Measurements from ENCODE around the gene EGFLAM. TPM values are rescaled to one million over a fixed set of nuclear protein-coding genes. Genes with fewer than 3 reads are reported as not detected.

Gene EGFLAM
- total RNA-seq, 2 experiments from 2014 or later: not detected

DNA sequence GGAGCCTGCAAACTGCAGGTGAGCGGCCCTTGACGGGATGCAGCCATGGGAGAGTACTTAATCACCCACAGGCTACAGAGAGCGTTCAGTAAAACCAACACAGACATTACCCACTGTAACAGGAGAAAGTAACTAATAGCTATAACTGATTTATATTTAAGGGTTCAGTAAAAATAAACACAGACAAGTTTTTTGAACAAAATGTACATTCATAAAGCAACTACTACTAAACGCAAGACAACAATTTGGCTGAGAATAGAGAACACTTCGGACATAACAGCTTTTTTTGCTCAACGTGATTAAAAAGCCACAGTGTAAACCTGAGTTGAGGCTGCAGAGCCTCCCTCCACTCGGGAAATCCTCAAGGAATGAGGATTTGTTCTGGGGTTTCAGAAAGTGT is 236.4 kb downstream of the EGFLAM start:
- peaks cover 23% of the 10 kb centered on the region for H3K27me3 Mint-ChIP-seq
- DNase-seq: no peak

GRCh38 chr5:38497946-38498345 is 239.6 kb downstream of the EGFLAM start:
- H3K4me3 Mint-ChIP-seq: no peak overlapping the region
- no peak for TF ChIP-seq CTCF (IDR thresholded peaks at IDR 0.05)
- ChIA-PET POLR2A (no interaction called here), CTCF (no interaction called here)
- H3K27me3 Mint-ChIP-seq: peaks cover 9% of the 10 kb centered on the region
- ATAC-seq (no peak), DNase-seq (no peak)
- intact Hi-C loops (cut with micrococcal nuclease): no loop called here
- no peaks in the 10 kb centered on the region for H3K36me3 Mint-ChIP-seq (ENCODE audit: low read depth)
- H3K9me3 Mint-ChIP-seq: no peaks in the 10 kb centered on the region
- H3K4me1 Mint-ChIP-seq (ENCODE audit: low read depth): no peaks in the 10 kb centered on the region
- no peak overlapping the region for H3K27ac Mint-ChIP-seq

More for the DNA sequence above, 236.4 kb downstream of the EGFLAM start:
- TF ChIP-seq CTCF (IDR thresholded peaks at IDR 0.05): no peak
- Mint-ChIP-seq H3K4me3 (no peak overlapping the region), H3K27ac (no peak overlapping the region), H3K9me3 (no peaks in the 10 kb centered on the region), H3K36me3 (ENCODE audit: low read depth) (no peaks in the 10 kb centered on the region), H3K4me1 (ENCODE audit: low read depth) (no peaks in the 10 kb centered on the region)
- ATAC-seq: no peak
- intact Hi-C loops (cut with micrococcal nuclease): no loop called here
- CTCF ChIA-PET: no interaction called here
- POLR2A ChIA-PET: interaction anchor here (1.0 kb wide), 1 partner anchor 15 kb away, joined by 3 read pairs; no protein-coding TSS in a partner anchor

DNA sequence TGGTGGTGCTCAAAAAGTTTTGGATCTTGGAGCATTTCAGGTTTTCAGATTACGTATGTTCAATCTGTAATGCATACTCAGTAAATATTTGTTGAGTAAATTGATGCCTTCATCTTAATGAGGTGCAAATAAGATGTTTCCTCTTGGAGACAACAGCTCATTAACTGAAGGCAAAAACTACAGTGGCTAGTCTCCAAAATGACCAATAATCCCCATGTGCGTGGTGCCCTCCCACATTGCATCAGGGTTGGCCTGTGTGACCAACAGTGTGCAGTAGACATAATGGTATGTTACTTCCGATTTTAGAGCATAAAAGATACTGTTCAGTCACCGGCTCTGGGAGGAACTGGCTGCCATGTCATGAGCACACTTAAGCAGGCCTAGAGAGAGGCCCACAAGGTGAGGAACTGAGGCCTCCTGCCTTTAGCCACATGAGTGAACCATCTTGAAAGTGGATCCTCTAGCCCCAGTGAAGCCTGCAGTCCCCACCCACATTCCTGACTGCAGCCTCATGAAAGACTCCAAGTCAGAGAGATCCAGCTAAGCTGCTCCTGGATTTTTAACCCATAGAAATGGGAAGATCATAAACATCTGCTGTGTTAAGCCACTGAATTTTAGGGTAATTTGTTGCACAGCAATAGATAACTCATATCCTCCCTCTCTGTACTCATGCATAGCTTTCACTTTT is 242.4 kb downstream of the EGFLAM start:
- Mint-ChIP-seq H3K4me3 (no peak overlapping the region), H3K27ac (no peak overlapping the region), H3K27me3 (peaks cover 8% of the 10 kb centered on the region), H3K4me1 (ENCODE audit: low read depth) (no peaks in the 10 kb centered on the region), H3K9me3 (no peaks in the 10 kb centered on the region), H3K36me3 (ENCODE audit: low read depth) (no peaks in the 10 kb centered on the region)
- ChIA-PET CTCF (interaction anchor here (1.1 kb wide), 1 partner anchor 59 kb away, joined by 3 read pairs; no protein-coding TSS in a partner anchor), POLR2A (no interaction called here)
- no peak for ATAC-seq
- no peak for DNase-seq
- intact Hi-C loops (cut with micrococcal nuclease): no loop called here
- TF ChIP-seq CTCF (IDR thresholded peaks at IDR 0.05): no peak

DNA sequence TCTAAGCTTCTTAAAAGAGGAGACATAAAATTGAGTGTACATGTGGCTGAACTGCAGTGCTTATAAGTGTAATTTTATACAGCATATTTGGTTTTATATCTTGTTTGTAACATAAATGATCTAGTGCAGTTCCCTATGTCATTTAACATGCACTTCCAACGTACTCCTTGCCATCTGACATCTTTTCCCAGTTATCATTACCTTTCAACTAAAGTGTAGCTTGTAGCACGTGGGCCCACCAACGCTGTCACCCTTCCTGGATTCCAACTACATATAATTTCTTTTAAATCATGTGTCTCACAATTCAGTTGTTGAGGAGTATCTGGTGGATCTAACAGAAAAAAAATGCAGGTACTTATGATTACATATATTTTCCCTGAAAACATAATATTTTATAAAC is 247.9 kb downstream of the EGFLAM start:
- H3K4me1 Mint-ChIP-seq (ENCODE audit: low read depth): no peaks in the 10 kb centered on the region
- no peak overlapping the region for H3K4me3 Mint-ChIP-seq
- POLR2A ChIA-PET: no interaction called here

More for the DNA sequence above, 247.9 kb downstream of the EGFLAM start:
- Mint-ChIP-seq H3K9me3 (no peaks in the 10 kb centered on the region), H3K27me3 (peaks cover 12% of the 10 kb centered on the region), H3K27ac (no peak overlapping the region), H3K36me3 (ENCODE audit: low read depth) (no peaks in the 10 kb centered on the region)
- CTCF ChIA-PET: interaction anchor here (1.2 to 1.3 kb wide), 2 partner anchors 44 to 65 kb away, joined by 3 to 5 read pairs; no protein-coding TSS in a partner anchor
- ATAC-seq (no peak), DNase-seq (no peak)
- intact Hi-C loops (cut with micrococcal nuclease): no loop called here
- TF ChIP-seq CTCF (IDR thresholded peaks at IDR 0.05): no peak

Measured in activated CD8-positive, alpha-beta T cell treated with anti-CD3 and anti-CD28 coated beads for 36 hours (primary cell).